GM12875 (cell line): ENCODE results near the gene GRIPAP1.

Source experiments
- H3K4me3 ChIP-seq: one replicate; pipeline ENCODE4 v1.5.1; 2011; ENCODE audit warnings: low read depth, low read length, control low read depth
- TF ChIP-seq, protein P1 (sequence below): IDR thresholded peaks from 2 replicates; pipeline ENCODE4 v1.5.1; 2011; ENCODE audit warnings: low read depth, mild to moderate bottlenecking, control low read depth, inconsistent platforms, low read length, moderate library complexity, borderline replicate concordance; ENCODE audit not compliant: insufficient read depth

The GRIPAP1 gene

GRCh38 chrX:49040376-49040955 is 38.4 kb upstream of the GRIPAP1 start:
- no peak overlapping the region for H3K4me3 ChIP-seq

DNA sequence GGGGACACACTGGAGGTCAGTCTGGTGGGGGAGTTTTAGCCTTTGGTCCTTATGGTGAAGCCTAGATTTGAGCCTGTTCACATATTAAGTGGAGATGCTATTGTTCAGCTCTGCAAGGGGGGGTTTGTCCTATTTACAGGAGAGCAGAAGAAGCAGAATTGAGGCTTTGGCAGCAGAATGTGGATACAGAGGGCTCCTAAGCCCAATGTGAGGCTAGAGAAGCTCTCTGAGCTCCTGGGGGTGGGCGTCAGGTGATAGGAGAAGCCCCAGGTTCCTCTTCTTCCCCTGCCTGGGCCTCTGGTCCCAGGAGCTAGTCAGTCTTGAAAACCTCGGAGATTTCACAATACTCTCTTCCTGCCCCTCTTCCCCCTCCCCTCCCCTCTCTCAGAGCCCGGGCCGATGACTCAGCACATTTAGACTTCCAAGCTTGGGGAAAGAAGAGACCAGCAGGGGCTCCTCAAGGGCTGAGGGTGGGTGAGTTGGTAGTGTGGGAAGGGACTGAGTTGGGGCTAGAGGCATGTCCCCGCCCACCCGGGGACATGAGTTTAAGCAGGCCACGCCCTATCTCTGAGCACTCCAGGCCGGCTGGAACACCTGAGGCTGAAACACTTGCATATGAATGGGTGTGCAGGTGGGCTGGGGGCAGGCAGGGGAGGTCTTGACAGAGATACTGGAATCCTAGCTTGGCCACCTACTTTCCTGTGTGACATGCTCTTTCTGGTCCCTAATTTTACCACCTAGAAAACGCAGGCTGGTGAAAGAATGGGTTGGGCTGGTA is 37.7 kb upstream of the GRIPAP1 start:
- TF ChIP-seq, protein P1, sequence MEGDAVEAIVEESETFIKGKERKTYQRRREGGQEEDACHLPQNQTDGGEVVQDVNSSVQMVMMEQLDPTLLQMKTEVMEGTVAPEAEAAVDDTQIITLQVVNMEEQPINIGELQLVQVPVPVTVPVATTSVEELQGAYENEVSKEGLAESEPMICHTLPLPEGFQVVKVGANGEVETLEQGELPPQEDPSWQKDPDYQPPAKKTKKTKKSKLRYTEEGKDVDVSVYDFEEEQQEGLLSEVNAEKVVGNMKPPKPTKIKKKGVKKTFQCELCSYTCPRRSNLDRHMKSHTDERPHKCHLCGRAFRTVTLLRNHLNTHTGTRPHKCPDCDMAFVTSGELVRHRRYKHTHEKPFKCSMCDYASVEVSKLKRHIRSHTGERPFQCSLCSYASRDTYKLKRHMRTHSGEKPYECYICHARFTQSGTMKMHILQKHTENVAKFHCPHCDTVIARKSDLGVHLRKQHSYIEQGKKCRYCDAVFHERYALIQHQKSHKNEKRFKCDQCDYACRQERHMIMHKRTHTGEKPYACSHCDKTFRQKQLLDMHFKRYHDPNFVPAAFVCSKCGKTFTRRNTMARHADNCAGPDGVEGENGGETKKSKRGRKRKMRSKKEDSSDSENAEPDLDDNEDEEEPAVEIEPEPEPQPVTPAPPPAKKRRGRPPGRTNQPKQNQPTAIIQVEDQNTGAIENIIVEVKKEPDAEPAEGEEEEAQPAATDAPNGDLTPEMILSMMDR, result no peak
- peak overlapping the region; percentile 0 for H3K4me3 ChIP-seq

More at GRCh38 chrX:49040376-49040955, 38.4 kb upstream of the GRIPAP1 start:
- TF ChIP-seq, protein P1, result no peak

DNA sequence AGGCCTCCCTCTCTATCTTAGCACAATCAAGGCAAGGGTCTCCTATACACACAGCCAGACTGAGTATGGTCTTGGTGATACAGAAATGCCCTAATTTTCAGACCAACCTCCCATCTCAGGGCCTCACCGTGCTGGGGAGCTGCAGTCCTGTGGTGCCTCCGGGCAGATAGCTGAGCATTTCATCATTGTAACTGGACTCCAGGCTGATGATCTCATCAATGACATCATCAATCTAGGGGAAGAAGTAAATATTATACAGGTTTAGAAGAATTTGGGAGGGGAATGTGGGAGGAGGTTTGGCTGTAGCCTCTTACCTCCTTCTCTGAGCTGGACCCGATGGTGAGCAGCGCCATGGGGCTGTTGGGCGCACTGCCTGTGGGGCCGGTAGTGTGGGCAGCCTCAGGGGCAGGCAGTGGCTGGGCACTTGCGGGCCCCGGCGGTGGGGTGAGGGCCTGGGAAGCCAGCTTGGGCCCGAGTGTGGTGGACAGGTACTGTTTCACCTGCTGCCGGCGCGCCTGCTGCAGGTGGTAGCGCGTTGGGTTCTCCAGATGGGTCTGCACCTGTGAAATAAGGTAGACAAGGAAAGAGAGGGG is 35.9 kb upstream of the GRIPAP1 start:
- TF ChIP-seq, protein P1, result no peak
- no peak overlapping the region for H3K4me3 ChIP-seq

- no peak overlapping the region for H3K4me3 ChIP-seq
- TF ChIP-seq, protein P1, result no peak
These were observed 28.2 kb upstream of the GRIPAP1 start for GRCh38 chrX:49030283-49030682.

DNA sequence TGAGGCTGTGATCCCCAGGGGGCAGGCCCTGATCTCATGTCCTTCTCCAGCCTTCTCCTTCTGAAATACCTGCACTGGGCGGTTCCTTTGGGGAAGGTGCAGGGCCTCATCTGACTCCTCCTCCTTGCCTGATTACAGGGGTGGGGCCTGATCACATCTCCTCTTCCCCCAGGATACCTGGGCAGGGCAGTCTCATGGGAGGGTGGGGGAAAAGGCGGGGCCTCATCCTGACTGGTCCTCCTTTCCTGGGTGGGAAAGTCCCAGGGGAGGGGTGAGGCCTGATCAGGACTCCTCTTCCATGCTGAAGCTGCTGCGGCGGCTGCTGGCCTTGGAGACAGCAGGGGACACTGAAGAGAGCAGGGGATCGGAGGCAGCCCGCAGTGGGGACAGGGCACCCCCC is 27.8 kb upstream of the GRIPAP1 start:
- TF ChIP-seq, protein P1, result no peak
- H3K4me3 ChIP-seq, result no peak overlapping the region

GRCh38 chrX:49019599-49020249 is 17.7 kb upstream of the GRIPAP1 start:
- TF ChIP-seq, protein P1, result no peak
- H3K4me3 ChIP-seq, result no peak overlapping the region
